ENCODE data around the gene SOX11. TPM values are rescaled to one million over a fixed set of nuclear protein-coding genes. Genes with fewer than 3 reads are reported as not detected.

The SOX11 gene
- total and polyA plus RNA-seq, 2 experiments from 2014 or later, result 3.0 to 20.7 TPM

GRCh38 chr2:5660591-5660990 lies 31.6 kb upstream of the SOX11 start:
- Histone ChIP-seq H3K4me2 (no peak overlapping the region), H3K4me3 (no peak overlapping the region), H3K27me3 (no peaks in the 10 kb centered on the region), H3K79me2 (no peaks in the 10 kb centered on the region), H3K9me2 (replicated peaks; ENCODE audit: insufficient read depth) (no peaks in the 10 kb centered on the region), H3K36me3 (replicated peaks; ENCODE audit: insufficient read depth, low read depth) (no peaks in the 10 kb centered on the region), H3K9me3 (ENCODE audit: low read depth) (no peaks in the 10 kb centered on the region), H4K20me1 (ENCODE audit: insufficient read depth, poor library complexity, severe bottlenecking) (no peaks in the 10 kb centered on the region), H3K4me1 (ENCODE audit: insufficient read depth) (no peaks in the 10 kb centered on the region), H3K27ac (no peak overlapping the region), H2AFZ (no peak overlapping the region)
- TF ChIP-seq EZH2phosphoT487 (IDR thresholded peaks at IDR 0.05; ENCODE audit: low read depth, severe bottlenecking, unreplicated experiment), result no peak
- no peak for TF ChIP-seq EZH2 (IDR thresholded peaks at IDR 0.05; ENCODE audit: borderline replicate concordance)
- no peak for TF ChIP-seq CTCF (IDR thresholded peaks at IDR 0.05; ENCODE audit: poor library complexity)
- 32% methylated on average over 3 of the region's 3 CpGs for WGBS (ENCODE audit: low lambda C conversion rate, missing lambda C conversion rate)
- no peak for DNase-seq (ENCODE audit: low spot score)

- DNase-seq (ENCODE audit: low spot score), result no peak
- Histone ChIP-seq H3K4me3 (no peak overlapping the region), H3K9me3 (ENCODE audit: low read depth) (no peaks in the 10 kb centered on the region), H3K36me3 (replicated peaks; ENCODE audit: insufficient read depth, low read depth) (no peaks in the 10 kb centered on the region), H3K4me2 (no peak overlapping the region), H3K79me2 (no peaks in the 10 kb centered on the region), H3K9me2 (replicated peaks; ENCODE audit: insufficient read depth) (no peaks in the 10 kb centered on the region), H2AFZ (no peak overlapping the region), H3K27ac (no peak overlapping the region), H3K4me1 (ENCODE audit: insufficient read depth) (no peaks in the 10 kb centered on the region), H4K20me1 (ENCODE audit: insufficient read depth, poor library complexity, severe bottlenecking) (no peaks in the 10 kb centered on the region), H3K27me3 (no peaks in the 10 kb centered on the region)
- TF ChIP-seq EZH2 (IDR thresholded peaks at IDR 0.05; ENCODE audit: borderline replicate concordance) (no peak), EZH2phosphoT487 (IDR thresholded peaks at IDR 0.05; ENCODE audit: low read depth, severe bottlenecking, unreplicated experiment) (no peak), CTCF (IDR thresholded peaks at IDR 0.05; ENCODE audit: poor library complexity) (no peak)
- WGBS (ENCODE audit: low lambda C conversion rate, missing lambda C conversion rate), result 90% methylated on average over 5 of the region's 5 CpGs
These were observed 30.8 kb upstream of the SOX11 start for GRCh38 chr2:5661362-5661761.

DNA sequence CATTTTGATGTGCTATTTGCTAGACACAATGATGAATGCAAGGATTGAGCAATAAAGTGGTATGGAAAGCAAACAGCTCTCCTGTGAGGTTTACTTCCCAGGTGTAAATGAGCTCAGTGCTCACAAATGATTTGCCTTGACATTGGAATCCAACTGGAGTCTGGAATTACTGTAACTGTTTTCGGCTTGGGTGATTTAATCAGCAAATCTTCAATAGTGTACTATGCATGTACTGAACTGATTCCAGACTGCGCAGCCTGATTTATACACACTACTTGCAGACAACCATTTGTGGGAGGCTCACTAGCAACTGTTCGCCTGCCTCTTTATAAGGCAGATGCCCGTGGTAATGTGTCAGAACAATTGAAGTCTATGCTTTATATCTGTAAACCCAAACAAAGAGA lies 27.9 kb upstream of the SOX11 start:
- no peaks in the 10 kb centered on the region for H3K9me2 ChIP-seq (replicated peaks; ENCODE audit: insufficient read depth)
- no peak for TF ChIP-seq EZH2phosphoT487 (IDR thresholded peaks at IDR 0.05; ENCODE audit: low read depth, severe bottlenecking, unreplicated experiment)
- TF ChIP-seq EZH2 (IDR thresholded peaks at IDR 0.05; ENCODE audit: borderline replicate concordance), result no peak
- TF ChIP-seq CTCF (IDR thresholded peaks at IDR 0.05; ENCODE audit: poor library complexity), result no peak
- no peaks in the 10 kb centered on the region for H3K36me3 ChIP-seq (replicated peaks; ENCODE audit: insufficient read depth, low read depth)
- no peak overlapping the region for H2AFZ ChIP-seq
- 90% methylated on average over 4 of the region's 4 CpGs for WGBS (ENCODE audit: low lambda C conversion rate, missing lambda C conversion rate)
- no peak overlapping the region for H3K27ac ChIP-seq
- H4K20me1 ChIP-seq (ENCODE audit: insufficient read depth, poor library complexity, severe bottlenecking), result no peaks in the 10 kb centered on the region
- H3K4me2 ChIP-seq, result no peak overlapping the region
- H3K9me3 ChIP-seq (ENCODE audit: low read depth), result no peaks in the 10 kb centered on the region
- no peaks in the 10 kb centered on the region for H3K79me2 ChIP-seq
- no peak overlapping the region for H3K4me3 ChIP-seq
- no peaks in the 10 kb centered on the region for H3K4me1 ChIP-seq (ENCODE audit: insufficient read depth)
- DNase-seq (ENCODE audit: low spot score), result no peak
- no peaks in the 10 kb centered on the region for H3K27me3 ChIP-seq

DNA sequence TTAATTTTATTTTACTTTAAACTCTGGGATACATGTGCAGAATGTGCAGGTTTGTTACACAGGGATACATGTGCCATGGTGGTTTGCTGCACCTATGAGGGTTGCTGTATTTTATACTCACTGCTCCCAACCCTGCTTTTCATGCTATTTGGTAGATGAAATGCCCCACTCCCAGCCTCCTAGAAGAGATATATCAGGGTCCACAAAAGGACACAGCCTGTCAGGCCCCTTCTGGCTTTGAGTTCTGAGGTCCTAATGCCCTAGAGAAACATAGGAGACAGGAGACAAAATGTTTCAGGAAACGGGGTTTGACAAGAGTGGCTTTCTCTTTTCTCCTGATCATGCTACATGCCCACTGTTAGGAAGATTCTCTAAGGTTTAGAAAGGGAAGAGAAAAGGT lies 27.1 kb upstream of the SOX11 start:
- H4K20me1 ChIP-seq (ENCODE audit: insufficient read depth, poor library complexity, severe bottlenecking), result no peaks in the 10 kb centered on the region
- H3K27me3 ChIP-seq, result no peaks in the 10 kb centered on the region
- 65% methylated on average over 1 of the region's 1 CpG for WGBS (ENCODE audit: low lambda C conversion rate, missing lambda C conversion rate)
- TF ChIP-seq EZH2 (IDR thresholded peaks at IDR 0.05; ENCODE audit: borderline replicate concordance) (no peak), EZH2phosphoT487 (IDR thresholded peaks at IDR 0.05; ENCODE audit: low read depth, severe bottlenecking, unreplicated experiment) (no peak), CTCF (IDR thresholded peaks at IDR 0.05; ENCODE audit: poor library complexity) (no peak)
- H3K4me3 ChIP-seq, result no peak overlapping the region
- no peaks in the 10 kb centered on the region for H3K9me2 ChIP-seq (replicated peaks; ENCODE audit: insufficient read depth)
- no peaks in the 10 kb centered on the region for H3K36me3 ChIP-seq (replicated peaks; ENCODE audit: insufficient read depth, low read depth)
- no peak overlapping the region for H3K27ac ChIP-seq
- no peaks in the 10 kb centered on the region for H3K9me3 ChIP-seq (ENCODE audit: low read depth)
- H3K4me1 ChIP-seq (ENCODE audit: insufficient read depth), result no peaks in the 10 kb centered on the region
- DNase-seq (ENCODE audit: low spot score), result no peak
- H3K79me2 ChIP-seq, result no peaks in the 10 kb centered on the region
- H2AFZ ChIP-seq, result no peak overlapping the region
- no peak overlapping the region for H3K4me2 ChIP-seq
